ENCODE measurements around the gene OR8B3.
"Not testable (repeated sequence)": the region's sequence is repeated elsewhere in the genome, so short reads cannot be mapped to it uniquely, and the experiment has no call there.

Gene OR8B3

DNA sequence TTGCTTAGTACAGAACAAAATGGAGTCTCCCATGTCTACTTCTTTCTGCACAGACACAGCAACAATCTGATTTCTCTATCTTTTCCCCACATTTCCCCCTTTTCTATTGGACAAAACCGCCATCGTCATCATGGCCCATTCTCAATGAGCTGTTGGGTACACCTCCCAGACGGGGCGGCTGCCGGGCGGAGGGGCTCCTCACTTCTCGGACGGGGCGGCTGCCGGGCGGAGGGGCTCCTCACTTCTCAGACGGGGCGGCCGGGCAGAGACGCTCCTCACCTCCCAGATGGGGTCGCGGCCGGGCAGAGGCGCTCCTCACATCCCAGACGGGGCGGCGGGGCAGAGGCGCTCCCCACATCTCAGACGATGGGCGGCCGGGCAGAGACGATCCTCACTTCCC lies 4.4 kb upstream of the OR8B3 start:
- not testable (repeated sequence) for H3K36me3 Mint-ChIP-seq (ENCODE audit: low read depth); H3K9me3 Mint-ChIP-seq; H3K27ac Mint-ChIP-seq; H3K27me3 Mint-ChIP-seq (ENCODE audit: low read depth); H3K4me1 Mint-ChIP-seq (ENCODE audit: low read depth); H3K4me3 Mint-ChIP-seq

DNA sequence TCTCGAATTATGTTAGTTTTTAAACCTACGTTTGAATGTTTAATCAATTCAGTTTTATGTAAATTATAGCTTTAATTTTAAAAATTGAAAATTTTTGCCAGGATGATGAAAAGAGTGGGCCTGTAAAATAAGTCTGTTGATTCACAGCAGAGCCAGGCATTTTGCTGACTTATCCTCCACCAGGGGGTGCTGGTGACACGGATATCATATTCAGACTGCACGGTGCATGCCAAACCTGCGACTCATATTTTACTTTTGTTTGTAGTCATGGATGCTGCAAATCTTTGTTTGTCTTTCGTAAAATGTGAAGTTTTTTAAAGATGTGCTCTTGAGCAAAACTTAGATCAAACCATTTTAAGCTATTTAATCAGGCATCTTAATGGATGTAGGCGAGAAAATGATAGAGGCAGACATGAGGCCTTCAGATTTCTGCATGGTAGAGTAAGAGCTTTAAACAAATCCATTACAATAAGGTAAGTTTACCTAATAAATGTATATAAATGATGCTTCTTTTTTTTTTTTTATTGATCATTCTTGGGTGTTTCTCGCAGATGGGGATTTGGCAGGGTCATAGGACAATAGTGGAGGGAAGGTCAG lies 3.6 kb upstream of the OR8B3 start:
- peaks cover 7% of the 10 kb centered on the region for H3K27me3 Mint-ChIP-seq (ENCODE audit: low read depth)
- no peaks in the 10 kb centered on the region for H3K9me3 Mint-ChIP-seq
- H3K27ac Mint-ChIP-seq: no peak overlapping the region
- no peak overlapping the region for H3K4me3 Mint-ChIP-seq
- H3K36me3 Mint-ChIP-seq (ENCODE audit: low read depth): no peaks in the 10 kb centered on the region
- peaks cover 2% of the 10 kb centered on the region for H3K4me1 Mint-ChIP-seq (ENCODE audit: low read depth)

DNA sequence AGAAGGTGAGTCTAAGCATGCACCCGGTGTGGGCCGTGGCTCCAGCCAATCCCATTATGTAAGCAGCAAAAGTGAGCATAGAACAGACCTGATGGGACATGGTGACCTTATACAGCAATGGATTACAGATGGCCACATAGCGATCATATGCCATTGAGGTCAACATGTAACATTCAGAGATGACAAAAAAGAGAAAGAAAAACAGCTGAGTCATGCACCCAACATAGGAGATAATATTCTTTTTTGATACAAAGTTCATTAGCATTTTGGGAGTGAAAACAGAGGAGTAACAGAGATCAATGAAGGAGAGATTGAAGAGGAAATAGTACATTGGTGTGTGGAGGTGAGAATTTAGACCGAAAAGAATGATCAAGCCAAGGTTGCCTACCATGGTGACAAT lies 2.0 kb downstream of the OR8B3 start:
- not testable (repeated sequence) for H3K36me3 Mint-ChIP-seq (ENCODE audit: low read depth); H3K27me3 Mint-ChIP-seq (ENCODE audit: low read depth); H3K4me1 Mint-ChIP-seq (ENCODE audit: low read depth); H3K4me3 Mint-ChIP-seq; H3K9me3 Mint-ChIP-seq; H3K27ac Mint-ChIP-seq

DNA sequence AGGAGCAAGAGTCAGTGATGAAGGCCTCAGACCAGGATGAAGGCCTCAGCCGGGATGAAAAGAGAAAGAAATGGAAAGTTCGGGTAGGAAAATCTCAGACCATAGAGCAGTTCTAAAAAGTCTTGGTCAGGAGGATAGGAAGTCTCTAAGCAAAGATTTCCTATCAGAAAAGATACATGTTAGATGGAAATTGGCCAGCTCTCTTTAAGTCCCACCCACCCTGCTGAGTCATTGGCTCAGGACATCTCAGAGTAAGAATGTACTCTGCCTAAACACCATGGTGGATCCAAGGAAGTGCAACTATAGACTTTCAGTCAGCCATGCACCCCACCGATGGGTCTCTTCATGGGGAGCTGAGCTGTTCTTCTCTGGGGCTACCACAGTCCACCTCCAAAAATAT lies 4.4 kb downstream of the OR8B3 start:
- Mint-ChIP-seq H3K36me3 (ENCODE audit: low read depth) (no peaks in the 10 kb centered on the region), H3K27me3 (ENCODE audit: low read depth) (no peaks in the 10 kb centered on the region), H3K4me1 (ENCODE audit: low read depth) (no peaks in the 10 kb centered on the region), H3K9me3 (no peaks in the 10 kb centered on the region), H3K4me3 (no peak overlapping the region), H3K27ac (no peak overlapping the region)

DNA sequence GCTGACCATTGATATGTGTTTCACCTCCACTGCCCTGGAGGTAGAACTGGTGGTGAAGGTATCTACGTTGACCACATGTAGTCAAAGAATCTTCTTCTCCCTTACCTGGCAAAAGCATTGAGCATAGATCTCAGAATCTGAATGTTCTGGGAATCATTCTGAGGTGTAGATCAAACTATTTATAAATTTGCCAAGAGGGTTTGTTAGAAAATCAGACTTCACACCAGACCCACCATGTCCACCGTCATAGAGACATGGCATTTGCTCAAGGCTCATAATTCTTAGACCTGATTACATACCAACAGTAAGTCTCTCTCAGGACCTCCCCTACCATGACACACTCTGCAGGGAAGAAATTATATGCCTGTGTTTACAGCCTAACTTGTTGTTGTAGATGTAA lies 14.4 kb downstream of the OR8B3 start, which contains the start of gene OR8B2:
Gene OR8B2 (minus strand): TSS at position 101 of the 400 bp plus-strand sequence. CDS start 1,156 bp downstream, outside the sequence.
- no peak within 1 kb of the TSS for H3K27ac Mint-ChIP-seq
- H3K9me3 Mint-ChIP-seq: no peaks in the 10 kb centered on the region
- H3K36me3 Mint-ChIP-seq (ENCODE audit: low read depth): no peaks in the 10 kb centered on the region

DNA sequence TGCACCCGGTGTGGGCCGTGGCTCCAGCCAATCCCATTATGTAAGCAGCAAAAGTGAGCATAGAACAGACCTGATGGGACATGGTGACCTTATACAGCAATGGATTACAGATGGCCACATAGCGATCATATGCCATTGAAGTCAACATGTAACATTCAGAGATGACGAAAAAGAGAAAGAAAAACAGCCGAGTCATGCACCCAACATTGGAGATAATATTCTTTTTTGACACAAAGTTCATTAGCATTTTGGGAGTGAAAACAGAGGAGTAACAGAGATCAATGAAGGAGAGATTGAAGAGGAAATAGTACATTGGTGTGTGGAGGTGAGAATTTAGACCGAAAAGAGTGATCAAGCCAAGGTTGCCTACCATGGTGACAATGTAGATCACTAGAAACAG lies 16.0 kb downstream of the OR8B3 start:
- not testable (repeated sequence) for H3K4me3 Mint-ChIP-seq; H3K9me3 Mint-ChIP-seq; H3K27me3 Mint-ChIP-seq (ENCODE audit: low read depth); H3K36me3 Mint-ChIP-seq (ENCODE audit: low read depth); H3K4me1 Mint-ChIP-seq (ENCODE audit: low read depth); H3K27ac Mint-ChIP-seq

More for the DNA sequence above, 14.4 kb downstream of the OR8B3 start, which contains the start of gene OR8B2:
- Mint-ChIP-seq H3K4me1 (ENCODE audit: low read depth) (no peaks in the 10 kb centered on the region), H3K4me3 (no peak within 1 kb of the TSS), H3K27me3 (ENCODE audit: low read depth) (no peaks in the 10 kb centered on the region)

DNA sequence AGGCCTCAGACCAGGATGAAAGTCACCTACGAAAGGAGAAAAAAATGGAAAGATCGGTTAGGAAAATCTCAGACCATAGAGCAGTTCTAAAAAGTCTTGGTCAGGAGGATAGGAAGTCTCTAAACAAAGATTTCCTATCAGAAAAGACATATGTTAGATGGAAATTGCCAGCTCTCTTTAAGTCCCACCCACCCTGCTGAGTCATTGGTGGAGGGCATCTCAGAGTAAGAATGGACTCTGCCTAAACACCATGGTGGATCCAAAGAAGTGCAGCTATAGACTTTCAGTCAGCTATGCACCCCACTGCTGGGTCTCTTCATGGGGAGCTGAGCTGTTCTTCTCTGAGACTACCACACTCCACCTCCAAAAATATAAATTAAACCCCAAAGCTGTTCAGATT lies 18.2 kb downstream of the OR8B3 start:
- Mint-ChIP-seq H3K27ac (no peak overlapping the region), H3K27me3 (ENCODE audit: low read depth) (no peaks in the 10 kb centered on the region), H3K4me1 (ENCODE audit: low read depth) (no peaks in the 10 kb centered on the region), H3K4me3 (no peak overlapping the region), H3K9me3 (no peaks in the 10 kb centered on the region), H3K36me3 (ENCODE audit: low read depth) (no peaks in the 10 kb centered on the region)

DNA sequence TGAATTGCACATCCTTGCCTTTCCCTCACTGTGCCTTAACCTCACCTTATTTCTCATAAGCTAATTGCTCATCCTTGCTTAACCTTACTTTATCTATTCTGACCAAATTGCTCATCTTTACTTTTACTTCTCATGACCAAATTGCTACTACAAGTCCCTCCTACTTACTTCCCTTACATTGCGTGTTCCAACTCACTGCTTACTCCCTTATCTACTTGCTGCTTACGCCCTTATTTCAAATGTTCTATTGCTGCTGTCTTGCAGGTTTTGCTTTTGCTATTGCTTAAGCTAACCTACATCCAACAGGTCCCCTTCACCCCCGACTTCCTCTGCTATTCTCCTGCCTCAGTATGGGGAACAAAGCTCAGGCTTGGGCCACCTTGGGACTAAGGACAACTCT lies 22.5 kb downstream of the OR8B3 start:
- no peaks in the 10 kb centered on the region for H3K9me3 Mint-ChIP-seq
- H3K4me3 Mint-ChIP-seq: no peak overlapping the region
- no peaks in the 10 kb centered on the region for H3K4me1 Mint-ChIP-seq (ENCODE audit: low read depth)
- no peaks in the 10 kb centered on the region for H3K27me3 Mint-ChIP-seq (ENCODE audit: low read depth)
- no peaks in the 10 kb centered on the region for H3K36me3 Mint-ChIP-seq (ENCODE audit: low read depth)
- no peak overlapping the region for H3K27ac Mint-ChIP-seq

DNA sequence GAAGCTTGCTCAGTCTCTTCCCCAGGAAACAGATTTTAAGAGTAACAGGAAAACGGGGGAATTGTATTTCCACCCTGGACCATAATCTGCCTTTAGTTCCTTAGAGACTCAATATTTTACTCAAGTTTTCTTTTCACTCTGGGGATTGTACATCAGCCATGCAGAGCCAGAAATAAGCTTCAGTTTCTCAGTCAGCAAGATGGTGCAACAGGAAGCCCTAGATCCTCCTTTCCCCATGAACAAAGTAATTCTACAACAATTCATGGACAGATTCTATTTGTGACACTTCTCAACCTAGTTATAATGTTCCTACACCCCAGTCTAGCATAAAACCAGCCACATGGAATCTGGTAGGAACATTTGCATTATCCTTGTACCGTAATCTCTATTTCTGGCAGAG lies 39.3 kb downstream of the OR8B3 start:
- Mint-ChIP-seq H3K36me3 (ENCODE audit: low read depth) (no peaks in the 10 kb centered on the region), H3K27ac (no peak overlapping the region), H3K27me3 (ENCODE audit: low read depth) (no peaks in the 10 kb centered on the region), H3K9me3 (no peaks in the 10 kb centered on the region), H3K4me1 (ENCODE audit: low read depth) (no peaks in the 10 kb centered on the region), H3K4me3 (no peak overlapping the region)

DNA sequence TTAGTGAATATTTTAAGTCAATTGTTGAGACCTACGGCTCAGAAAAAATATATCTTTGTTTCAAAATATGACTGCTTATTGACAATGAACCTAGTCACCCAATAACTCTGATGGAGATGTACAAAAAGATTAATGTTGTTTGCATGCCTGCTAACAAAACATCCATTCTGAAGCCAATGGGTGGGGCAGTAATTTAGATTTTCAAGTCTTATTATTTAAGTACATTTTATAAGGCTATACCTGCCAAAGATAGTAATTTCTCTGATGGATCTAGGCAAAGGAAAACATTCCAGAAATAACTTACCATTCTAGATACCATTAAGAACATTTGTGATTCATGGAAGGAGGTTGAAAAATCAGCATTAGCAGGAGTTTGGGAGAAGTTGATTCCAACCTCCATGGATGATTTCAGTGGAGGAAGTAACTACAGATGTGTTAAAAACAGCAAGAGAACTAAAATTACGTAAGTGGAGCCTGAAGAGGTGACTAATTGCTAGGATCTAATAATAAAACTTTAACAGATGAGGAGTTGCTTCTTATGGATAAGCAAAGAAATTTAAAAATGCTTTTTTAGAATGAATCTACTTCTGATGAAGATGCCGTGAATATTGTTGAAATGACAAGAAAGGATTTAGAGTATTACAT lies 52.4 kb downstream of the OR8B3 start:
- no peak overlapping the region for H3K4me3 Mint-ChIP-seq
- no peaks in the 10 kb centered on the region for H3K9me3 Mint-ChIP-seq
- no peak overlapping the region for H3K27ac Mint-ChIP-seq
- H3K27me3 Mint-ChIP-seq (ENCODE audit: low read depth): no peaks in the 10 kb centered on the region
- no peaks in the 10 kb centered on the region for H3K36me3 Mint-ChIP-seq (ENCODE audit: low read depth)
- no peaks in the 10 kb centered on the region for H3K4me1 Mint-ChIP-seq (ENCODE audit: low read depth)

Data from T-helper 1 cell treated with Interleukin-12 subunit alpha and Interleukin-12 subunit beta and Interleukin-4 antibody, amounts not matched to agents 30 μg/mL and 1 μg/mL, for 36 hours (primary cell).